Measurements from ENCODE around the gene NINJ2.

DNA sequence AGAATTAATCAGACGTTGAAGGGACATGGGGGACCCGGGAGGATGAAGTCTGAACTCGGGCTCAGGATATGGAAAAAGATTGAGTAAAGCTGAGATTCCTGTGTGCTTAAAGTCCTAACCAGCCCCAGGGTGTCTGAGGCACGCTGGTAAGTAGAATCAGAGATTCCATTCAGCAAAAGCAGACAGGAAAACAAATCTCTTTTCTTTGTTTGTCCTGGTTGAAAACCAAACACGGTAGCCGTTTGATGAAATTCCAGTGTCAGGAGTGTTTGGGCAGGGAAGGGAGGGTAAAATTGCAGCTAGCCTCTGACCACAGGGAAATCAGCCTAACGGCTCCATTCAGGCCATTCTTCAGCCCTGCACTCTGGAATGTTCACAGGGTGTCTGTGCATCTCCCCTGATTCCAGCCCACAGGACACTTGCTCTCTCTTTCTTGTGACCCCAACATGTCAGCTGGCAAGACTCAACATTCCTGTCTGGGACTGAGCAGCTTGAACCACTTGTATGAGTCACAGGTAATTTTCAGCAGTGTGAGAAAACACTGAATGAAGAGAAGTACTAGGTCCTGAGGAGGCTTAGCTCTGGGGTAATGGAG lies 31.0 kb downstream of the NINJ2 start:
- TF ChIP-seq CTCF (IDR thresholded peaks at IDR 0.05) (no peak), POLR2AphosphoS5 (IDR thresholded peaks at IDR 0.05) (peak; percentile 14), POLR2A (IDR thresholded peaks at IDR 0.05) (no peak), EP300 (IDR thresholded peaks at IDR 0.05) (no peak)

All from gastroesophageal sphincter (tissue), 3 donors.